ENCODE measurements around the gene GALNT2.

Gene GALNT2

GRCh38 chr1:230031131-230031530, 35.9 kb upstream of the GALNT2 start:
- peaks cover 0 to 4% of the 10 kb centered on the region in 2 donors for H3K4me1 ChIP-seq (ENCODE audit: control insufficient read depth in 1 of 2, insufficient read depth in 2 of 2, low read length in 2 of 2)
- no peak overlapping the region for H3K4me3 ChIP-seq (ENCODE audit: low read depth in 1 of 2, low read length in 2 of 2)
- no peaks in the 10 kb centered on the region for H3K9me3 ChIP-seq (ENCODE audit: control insufficient read depth in 1 of 2, low read length in 2 of 2)
- H3K9ac ChIP-seq (ENCODE audit: low read depth in 1 of 2, low read length in 2 of 2) = no peak overlapping the region
- no peak overlapping the region for H3K27ac ChIP-seq (ENCODE audit: low read depth, low read length)
- no peaks in the 10 kb centered on the region for H3K27me3 ChIP-seq (ENCODE audit: control insufficient read depth in 1 of 2, insufficient read depth in 2 of 2, low read length in 2 of 2)
- no peaks in the 10 kb centered on the region for H3K36me3 ChIP-seq (ENCODE audit: control insufficient read depth in 1 of 2, insufficient read depth in 2 of 2, low read length in 2 of 2)

GRCh38 chr1:230032516-230033281, 34.3 kb upstream of the GALNT2 start:
- Histone ChIP-seq H3K27ac (ENCODE audit: low read depth, low read length) (no peak overlapping the region), H3K27me3 (ENCODE audit: control insufficient read depth in 1 of 2, insufficient read depth in 2 of 2, low read length in 2 of 2) (no peaks in the 10 kb centered on the region), H3K36me3 (ENCODE audit: control insufficient read depth in 1 of 2, insufficient read depth in 2 of 2, low read length in 2 of 2) (no peaks in the 10 kb centered on the region), H3K9me3 (ENCODE audit: control insufficient read depth in 1 of 2, low read length in 2 of 2) (no peaks in the 10 kb centered on the region), H3K9ac (ENCODE audit: low read depth in 1 of 2, low read length in 2 of 2) (no peak overlapping the region), H3K4me3 (ENCODE audit: low read depth in 1 of 2, low read length in 2 of 2) (no peak overlapping the region), H3K4me1 (ENCODE audit: control insufficient read depth in 1 of 2, insufficient read depth in 2 of 2, low read length in 2 of 2) (no peaks in the 10 kb centered on the region)

DNA sequence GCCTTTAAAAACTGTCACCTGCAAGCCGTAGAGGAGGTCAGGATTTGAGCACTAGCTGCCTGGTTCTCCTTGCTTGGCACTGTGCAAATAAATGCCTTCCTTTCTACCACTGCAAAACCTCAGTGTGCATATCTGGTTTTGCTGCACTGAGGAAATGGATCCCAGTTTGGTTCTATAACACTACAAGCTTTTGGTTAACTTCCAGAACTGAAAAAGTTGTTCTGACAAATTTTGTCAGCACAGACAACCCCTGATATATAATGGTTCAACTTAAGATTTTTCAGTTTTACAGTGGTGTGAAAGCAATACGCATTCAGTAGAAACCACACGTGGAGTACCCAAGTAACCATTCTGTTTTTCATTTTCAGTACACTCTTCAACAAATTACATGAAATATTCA, 29.8 kb upstream of the GALNT2 start:
- H3K27me3 ChIP-seq (ENCODE audit: control insufficient read depth in 1 of 2, insufficient read depth in 2 of 2, low read length in 2 of 2) = no peaks in the 10 kb centered on the region
- H3K9me3 ChIP-seq (ENCODE audit: control insufficient read depth in 1 of 2, low read length in 2 of 2) = no peaks in the 10 kb centered on the region
- H3K9ac ChIP-seq (ENCODE audit: low read depth in 1 of 2, low read length in 2 of 2) = no peak overlapping the region

DNA sequence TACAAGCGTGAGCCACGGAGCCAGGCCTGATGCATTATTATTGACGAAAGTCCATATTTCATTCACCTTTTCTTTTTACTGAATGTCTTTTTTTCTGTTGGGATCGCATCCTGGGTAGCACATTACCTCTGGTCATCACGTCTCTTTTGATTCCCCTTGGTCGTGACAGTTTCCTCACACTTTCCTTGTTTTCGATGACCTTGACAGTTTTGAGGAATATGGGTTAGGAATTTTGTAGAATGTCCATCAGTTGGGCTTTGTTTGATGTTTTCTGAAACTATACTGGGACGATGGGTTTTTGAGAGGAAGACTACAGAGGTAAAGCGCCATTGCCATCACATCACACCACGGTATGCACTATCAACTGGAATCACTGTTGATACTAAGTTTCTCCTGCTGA, 26.6 kb upstream of the GALNT2 start:
- H3K36me3 ChIP-seq (ENCODE audit: control insufficient read depth in 1 of 2, insufficient read depth in 2 of 2, low read length in 2 of 2) = no peaks in the 10 kb centered on the region
- no peak overlapping the region for H3K9ac ChIP-seq (ENCODE audit: low read depth in 1 of 2, low read length in 2 of 2)
- no peak overlapping the region for H3K4me3 ChIP-seq (ENCODE audit: low read depth in 1 of 2, low read length in 2 of 2)
- no peaks in the 10 kb centered on the region for H3K4me1 ChIP-seq (ENCODE audit: control insufficient read depth in 1 of 2, insufficient read depth in 2 of 2, low read length in 2 of 2)
- H3K27me3 ChIP-seq (ENCODE audit: control insufficient read depth in 1 of 2, insufficient read depth in 2 of 2, low read length in 2 of 2) = peaks cover 0 to 5% of the 10 kb centered on the region in 2 donors
- no peak overlapping the region for H3K27ac ChIP-seq (ENCODE audit: low read depth, low read length)
- H3K9me3 ChIP-seq (ENCODE audit: control insufficient read depth in 1 of 2, low read length in 2 of 2) = no peaks in the 10 kb centered on the region

More for the DNA sequence above, 29.8 kb upstream of the GALNT2 start:
- no peak overlapping the region for H3K4me3 ChIP-seq (ENCODE audit: low read depth in 1 of 2, low read length in 2 of 2)
- no peaks in the 10 kb centered on the region for H3K36me3 ChIP-seq (ENCODE audit: control insufficient read depth in 1 of 2, insufficient read depth in 2 of 2, low read length in 2 of 2)
- H3K27ac ChIP-seq (ENCODE audit: low read depth, low read length) = no peak overlapping the region
- no peaks in the 10 kb centered on the region for H3K4me1 ChIP-seq (ENCODE audit: control insufficient read depth in 1 of 2, insufficient read depth in 2 of 2, low read length in 2 of 2)

DNA sequence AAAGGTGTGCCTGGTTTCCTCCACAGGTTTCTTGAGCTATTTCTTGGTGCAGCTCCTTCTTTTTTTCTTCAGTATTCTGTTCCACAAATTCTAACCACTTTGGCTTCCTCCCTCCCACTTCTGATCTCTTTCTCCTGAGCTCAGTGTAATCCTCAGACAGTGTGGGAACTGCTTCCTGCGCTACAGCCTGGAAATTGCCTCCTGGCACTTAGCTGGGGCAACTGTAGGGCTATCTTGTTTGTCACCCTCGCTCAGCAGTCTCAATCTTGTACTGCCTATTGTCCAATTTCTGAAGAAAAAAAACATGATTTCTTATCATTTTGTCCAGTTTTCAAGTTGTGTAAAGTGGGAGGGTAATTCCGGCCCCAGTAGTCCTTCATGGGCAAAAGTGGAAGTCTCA, 24.0 kb upstream of the GALNT2 start:
- H3K27me3 ChIP-seq (ENCODE audit: control insufficient read depth in 1 of 2, insufficient read depth in 2 of 2, low read length in 2 of 2) = peaks cover 0 to 5% of the 10 kb centered on the region in 2 donors
- H3K36me3 ChIP-seq (ENCODE audit: control insufficient read depth in 1 of 2, insufficient read depth in 2 of 2, low read length in 2 of 2) = no peaks in the 10 kb centered on the region

GRCh38 chr1:230044729-230045128, 22.3 kb upstream of the GALNT2 start:
- no peaks in the 10 kb centered on the region for H3K4me1 ChIP-seq (ENCODE audit: control insufficient read depth in 1 of 2, insufficient read depth in 2 of 2, low read length in 2 of 2)
- no peak overlapping the region for H3K27ac ChIP-seq (ENCODE audit: low read depth, low read length)
- no peaks in the 10 kb centered on the region for H3K9me3 ChIP-seq (ENCODE audit: control insufficient read depth in 1 of 2, low read length in 2 of 2)
- H3K36me3 ChIP-seq (ENCODE audit: control insufficient read depth in 1 of 2, insufficient read depth in 2 of 2, low read length in 2 of 2) = no peaks in the 10 kb centered on the region
- peaks cover 0 to 5% of the 10 kb centered on the region in 2 donors for H3K27me3 ChIP-seq (ENCODE audit: control insufficient read depth in 1 of 2, insufficient read depth in 2 of 2, low read length in 2 of 2)
- no peak overlapping the region for H3K9ac ChIP-seq (ENCODE audit: low read depth in 1 of 2, low read length in 2 of 2)
- no peak overlapping the region for H3K4me3 ChIP-seq (ENCODE audit: low read depth in 1 of 2, low read length in 2 of 2)

More for the DNA sequence above, 24.0 kb upstream of the GALNT2 start:
- H3K4me1 ChIP-seq (ENCODE audit: control insufficient read depth in 1 of 2, insufficient read depth in 2 of 2, low read length in 2 of 2) = no peaks in the 10 kb centered on the region
- H3K9ac ChIP-seq (ENCODE audit: low read depth in 1 of 2, low read length in 2 of 2) = no peak overlapping the region
- H3K27ac ChIP-seq (ENCODE audit: low read depth, low read length) = no peak overlapping the region
- no peak overlapping the region for H3K4me3 ChIP-seq (ENCODE audit: low read depth in 1 of 2, low read length in 2 of 2)
- no peaks in the 10 kb centered on the region for H3K9me3 ChIP-seq (ENCODE audit: control insufficient read depth in 1 of 2, low read length in 2 of 2)

DNA sequence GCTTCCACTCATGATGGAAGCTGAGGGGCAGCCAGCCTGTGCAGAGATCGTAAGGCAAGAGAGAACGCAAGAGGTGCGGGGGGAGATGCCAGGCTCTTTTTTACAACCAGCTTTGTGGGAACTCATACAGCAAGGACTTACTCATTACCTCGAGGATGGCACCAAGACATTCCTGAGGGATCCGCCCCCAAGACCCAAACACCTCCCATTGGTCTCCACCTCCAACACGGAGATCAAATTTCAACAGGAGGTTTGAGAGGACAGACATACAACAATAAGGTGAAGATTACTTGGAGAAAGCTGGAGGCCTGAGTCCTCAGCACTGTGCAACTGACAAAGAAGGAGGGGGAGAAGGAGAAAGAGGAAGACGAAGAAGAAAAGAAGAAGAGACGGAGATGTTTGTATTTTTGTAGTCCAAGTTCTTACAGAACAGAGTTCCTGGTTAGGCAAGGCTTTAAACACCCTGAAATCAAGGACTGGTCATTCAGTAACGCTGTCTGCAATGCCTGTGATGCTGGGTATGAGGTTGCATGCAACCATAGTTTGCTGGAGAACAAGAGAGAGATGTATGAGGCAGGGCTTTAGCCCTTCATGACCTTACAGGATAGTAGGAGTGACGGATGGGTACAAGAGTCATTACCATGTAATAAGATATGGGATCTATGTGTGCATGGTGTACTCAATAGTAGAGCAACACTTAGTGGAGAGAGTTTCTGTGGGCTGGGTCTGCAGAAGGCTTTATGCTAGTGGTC, 19.7 kb upstream of the GALNT2 start:
- no peak overlapping the region for H3K9ac ChIP-seq (ENCODE audit: low read depth in 1 of 2, low read length in 2 of 2)
- peaks cover 0 to 5% of the 10 kb centered on the region in 2 donors for H3K27me3 ChIP-seq (ENCODE audit: control insufficient read depth in 1 of 2, insufficient read depth in 2 of 2, low read length in 2 of 2)
- no peak overlapping the region for H3K27ac ChIP-seq (ENCODE audit: low read depth, low read length)
- no peaks in the 10 kb centered on the region for H3K4me1 ChIP-seq (ENCODE audit: control insufficient read depth in 1 of 2, insufficient read depth in 2 of 2, low read length in 2 of 2)
- no peak overlapping the region for H3K4me3 ChIP-seq (ENCODE audit: low read depth in 1 of 2, low read length in 2 of 2)
- no peaks in the 10 kb centered on the region for H3K9me3 ChIP-seq (ENCODE audit: control insufficient read depth in 1 of 2, low read length in 2 of 2)
- no peaks in the 10 kb centered on the region for H3K36me3 ChIP-seq (ENCODE audit: control insufficient read depth in 1 of 2, insufficient read depth in 2 of 2, low read length in 2 of 2)

- no peaks in the 10 kb centered on the region for H3K4me1 ChIP-seq (ENCODE audit: control insufficient read depth in 1 of 2, insufficient read depth in 2 of 2, low read length in 2 of 2)
- no peaks in the 10 kb centered on the region for H3K36me3 ChIP-seq (ENCODE audit: control insufficient read depth in 1 of 2, insufficient read depth in 2 of 2, low read length in 2 of 2)
- H3K27me3 ChIP-seq (ENCODE audit: control insufficient read depth in 1 of 2, insufficient read depth in 2 of 2, low read length in 2 of 2) = no peaks in the 10 kb centered on the region
- no peak overlapping the region for H3K9ac ChIP-seq (ENCODE audit: low read depth in 1 of 2, low read length in 2 of 2)
- no peak overlapping the region for H3K4me3 ChIP-seq (ENCODE audit: low read depth in 1 of 2, low read length in 2 of 2)
- H3K9me3 ChIP-seq (ENCODE audit: control insufficient read depth in 1 of 2, low read length in 2 of 2) = no peaks in the 10 kb centered on the region
- no peak overlapping the region for H3K27ac ChIP-seq (ENCODE audit: low read depth, low read length)
Measured at GRCh38 chr1:230048322-230048721, 18.7 kb upstream of the GALNT2 start.

DNA sequence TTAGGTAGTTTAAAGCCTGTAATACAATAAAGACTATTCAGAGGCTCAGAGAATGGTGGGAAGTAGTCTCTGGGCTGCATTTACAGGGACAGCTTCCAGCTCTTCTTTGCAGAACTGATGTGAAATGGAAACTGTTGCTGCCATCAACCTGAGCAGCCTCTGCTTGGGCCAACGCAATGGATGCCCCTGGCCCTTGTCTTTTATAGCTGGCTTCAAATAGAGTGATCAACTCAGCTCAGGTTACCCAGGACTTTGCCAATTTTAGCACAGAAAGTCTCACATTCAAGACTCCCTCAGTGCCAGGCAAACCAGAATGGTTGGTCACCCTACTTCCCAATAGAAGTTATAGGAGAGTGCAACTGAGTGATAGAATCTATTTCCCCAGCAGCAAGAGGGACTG, 18.1 kb upstream of the GALNT2 start:
- no peaks in the 10 kb centered on the region for H3K4me1 ChIP-seq (ENCODE audit: control insufficient read depth in 1 of 2, insufficient read depth in 2 of 2, low read length in 2 of 2)
- no peak overlapping the region for H3K27ac ChIP-seq (ENCODE audit: low read depth, low read length)
- H3K4me3 ChIP-seq (ENCODE audit: low read depth in 1 of 2, low read length in 2 of 2) = no peak overlapping the region
- H3K27me3 ChIP-seq (ENCODE audit: control insufficient read depth in 1 of 2, insufficient read depth in 2 of 2, low read length in 2 of 2) = no peaks in the 10 kb centered on the region
- no peak overlapping the region for H3K9ac ChIP-seq (ENCODE audit: low read depth in 1 of 2, low read length in 2 of 2)
- H3K36me3 ChIP-seq (ENCODE audit: control insufficient read depth in 1 of 2, insufficient read depth in 2 of 2, low read length in 2 of 2) = no peaks in the 10 kb centered on the region
- H3K9me3 ChIP-seq (ENCODE audit: control insufficient read depth in 1 of 2, low read length in 2 of 2) = no peaks in the 10 kb centered on the region

GRCh38 chr1:230049731-230050130, 17.3 kb upstream of the GALNT2 start:
- Histone ChIP-seq H3K4me3 (ENCODE audit: low read depth in 1 of 2, low read length in 2 of 2) (no peak overlapping the region), H3K4me1 (ENCODE audit: control insufficient read depth in 1 of 2, insufficient read depth in 2 of 2, low read length in 2 of 2) (no peaks in the 10 kb centered on the region), H3K27me3 (ENCODE audit: control insufficient read depth in 1 of 2, insufficient read depth in 2 of 2, low read length in 2 of 2) (no peaks in the 10 kb centered on the region), H3K36me3 (ENCODE audit: control insufficient read depth in 1 of 2, insufficient read depth in 2 of 2, low read length in 2 of 2) (no peaks in the 10 kb centered on the region), H3K9ac (ENCODE audit: low read depth in 1 of 2, low read length in 2 of 2) (no peak overlapping the region), H3K9me3 (ENCODE audit: control insufficient read depth in 1 of 2, low read length in 2 of 2) (no peaks in the 10 kb centered on the region), H3K27ac (ENCODE audit: low read depth, low read length) (no peak overlapping the region)
